GM19372 (cell line): Measurements from ENCODE around the gene NT5M.

Experiments
- ATAC-seq: cut with Tn5 transposase; IDR thresholded peaks from one replicate; pipeline ENCODE4 v1.9.1; 2021; ENCODE audit warnings: mild to moderate bottlenecking, low read depth, moderate library complexity; ENCODE audit not compliant: unreplicated experiment

The NT5M gene

GRCh38 chr17:17341452-17341851, 38.3 kb downstream of the NT5M start:
- no peak for ATAC-seq

DNA sequence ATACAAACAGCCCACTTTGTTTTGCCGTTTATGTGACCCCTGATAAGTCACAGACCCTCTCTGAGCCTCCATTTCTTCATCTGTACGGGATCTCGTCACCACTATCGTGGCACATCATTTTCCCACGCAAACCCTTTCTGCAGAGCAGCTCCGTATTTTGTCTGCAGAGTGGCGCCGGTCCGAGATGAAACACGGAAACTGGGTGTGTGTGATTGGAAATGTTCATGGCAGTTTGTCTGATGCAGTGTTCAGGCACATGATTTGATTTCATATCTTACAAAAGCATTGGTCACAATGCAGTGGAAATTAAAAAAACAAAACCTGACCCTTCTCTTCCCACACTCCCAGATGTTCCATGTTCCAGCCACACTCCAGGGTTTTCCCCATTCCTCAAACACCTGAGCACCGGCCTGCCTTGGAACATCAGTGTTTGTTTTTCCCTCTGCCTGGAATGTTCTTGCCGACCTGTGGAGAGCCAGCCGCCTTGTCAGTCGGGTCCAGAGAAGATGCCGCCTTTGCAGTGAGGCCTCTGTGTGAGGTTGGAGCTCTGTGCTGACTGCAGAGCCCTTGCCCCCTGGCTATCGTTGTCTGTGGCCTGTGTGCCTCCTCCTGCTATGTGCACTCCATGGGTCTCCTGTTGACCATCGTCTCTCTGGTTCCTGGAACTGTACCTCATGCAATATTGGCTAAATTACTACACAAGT, 39.2 kb downstream of the NT5M start:
- ATAC-seq = no peak

DNA sequence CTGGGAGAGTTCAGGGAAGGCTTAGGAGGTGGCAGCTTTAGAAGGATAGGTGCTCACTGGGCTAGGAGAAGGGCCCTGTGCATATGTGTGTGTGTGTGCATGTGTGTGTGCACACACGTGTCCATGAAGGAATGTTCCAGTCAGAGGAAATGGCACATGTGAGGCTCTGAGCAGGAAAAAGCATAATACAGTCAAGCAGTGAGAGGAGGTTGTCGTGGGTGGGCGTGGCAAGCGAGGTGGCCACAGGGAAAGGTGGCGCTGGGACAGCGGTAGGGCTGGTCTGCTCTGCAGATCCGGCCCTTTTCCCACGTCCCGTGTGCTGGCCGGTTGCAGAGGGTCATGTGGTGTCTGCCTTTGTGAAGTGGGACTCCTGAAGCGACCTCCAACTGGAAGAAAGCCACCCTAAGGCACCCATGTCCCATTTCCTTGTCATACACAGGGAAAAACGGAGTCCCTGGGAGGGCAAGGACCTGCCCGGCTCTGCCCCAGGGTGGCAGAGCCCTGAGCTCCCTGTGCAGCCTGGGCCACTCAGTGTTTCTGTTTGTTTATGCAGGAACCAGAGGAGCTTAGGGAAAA, 40.1 kb downstream of the NT5M start:
- no peak for ATAC-seq

- ATAC-seq = no peak
These were observed 40.8 kb downstream of the NT5M start for GRCh38 chr17:17343896-17344506.

- ATAC-seq = no peak
These were observed 41.5 kb downstream of the NT5M start for GRCh38 chr17:17344507-17345293.

GRCh38 chr17:17345294-17345597, 42.1 kb downstream of the NT5M start:
- ATAC-seq = no peak

DNA sequence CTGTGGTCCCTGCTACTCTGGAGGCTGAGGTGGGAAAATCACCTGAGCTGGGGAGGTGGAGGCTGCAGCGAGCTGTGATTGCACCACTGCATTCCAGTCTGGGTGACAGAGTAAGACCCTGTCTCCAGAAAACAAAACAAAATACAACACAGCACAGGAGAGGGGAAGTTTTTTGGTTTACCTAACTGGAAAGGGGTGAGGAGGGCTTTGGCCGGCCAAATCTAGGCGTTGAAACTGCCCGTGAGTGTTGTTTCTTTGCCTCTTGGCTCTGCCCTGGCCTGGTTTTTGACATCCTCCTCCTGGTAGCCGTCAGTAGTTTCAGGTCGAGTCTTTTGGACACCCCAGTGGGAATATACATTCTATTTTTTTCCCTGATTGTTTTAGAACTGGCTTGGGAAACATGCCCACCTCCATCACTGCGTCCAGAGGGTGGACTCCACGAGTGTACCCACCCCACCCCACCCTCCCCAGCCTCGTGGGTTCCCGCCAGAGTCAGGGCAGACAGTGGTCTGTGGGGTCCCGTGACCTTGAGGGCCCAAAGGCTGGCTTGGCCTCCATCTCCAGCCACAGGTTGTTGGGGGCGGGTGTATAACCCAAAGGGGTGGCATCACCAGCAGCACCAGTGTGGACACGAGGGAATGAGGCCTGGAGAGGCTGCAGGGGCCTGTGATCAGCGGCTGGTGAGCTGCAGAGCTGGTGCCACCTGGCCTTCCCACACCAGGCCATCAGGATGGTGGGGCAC, 42.7 kb downstream of the NT5M start:
- no peak for ATAC-seq

GRCh38 chr17:17346428-17347233, 43.5 kb downstream of the NT5M start:
- ATAC-seq = no peak

DNA sequence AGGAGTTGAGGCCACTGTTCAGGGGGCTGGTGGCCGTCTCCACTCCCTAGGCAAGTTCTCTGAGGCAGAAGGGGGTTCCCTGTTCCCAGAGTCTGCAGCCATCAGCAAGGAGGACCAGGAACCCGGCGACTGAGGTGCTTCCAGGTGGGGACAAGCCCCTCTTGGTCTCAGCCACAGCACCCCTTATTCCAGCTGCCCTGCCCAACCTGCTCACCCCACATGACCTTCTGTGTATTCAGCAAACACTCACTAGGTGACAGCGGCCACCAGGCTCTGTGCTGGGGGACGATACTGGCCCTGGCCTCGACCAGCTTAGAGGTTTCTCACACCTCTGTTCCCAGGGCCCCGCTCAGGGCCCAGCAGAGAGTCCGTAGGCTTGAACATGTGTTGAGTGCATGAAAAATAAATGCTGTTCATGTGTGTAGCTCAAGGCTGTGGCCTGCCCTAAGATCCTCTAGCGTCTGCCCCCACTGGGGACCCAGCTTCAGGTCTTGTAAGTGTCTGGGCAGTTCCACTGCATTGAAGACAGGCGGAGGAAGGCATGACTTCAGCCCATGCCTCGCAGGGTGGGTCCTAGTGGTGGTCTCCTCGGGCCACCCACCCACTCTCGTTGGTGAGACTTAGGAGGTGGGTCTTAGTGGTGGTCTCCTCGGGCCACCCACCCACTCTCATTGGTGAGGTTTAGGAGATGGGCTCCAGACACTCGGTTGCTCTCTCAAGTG, 44.2 kb downstream of the NT5M start:
- no peak for ATAC-seq

- no peak for ATAC-seq
These were observed 45.0 kb downstream of the NT5M start for GRCh38 chr17:17347956-17348871.

GRCh38 chr17:17348872-17349723, 45.9 kb downstream of the NT5M start:
- no peak for ATAC-seq

DNA sequence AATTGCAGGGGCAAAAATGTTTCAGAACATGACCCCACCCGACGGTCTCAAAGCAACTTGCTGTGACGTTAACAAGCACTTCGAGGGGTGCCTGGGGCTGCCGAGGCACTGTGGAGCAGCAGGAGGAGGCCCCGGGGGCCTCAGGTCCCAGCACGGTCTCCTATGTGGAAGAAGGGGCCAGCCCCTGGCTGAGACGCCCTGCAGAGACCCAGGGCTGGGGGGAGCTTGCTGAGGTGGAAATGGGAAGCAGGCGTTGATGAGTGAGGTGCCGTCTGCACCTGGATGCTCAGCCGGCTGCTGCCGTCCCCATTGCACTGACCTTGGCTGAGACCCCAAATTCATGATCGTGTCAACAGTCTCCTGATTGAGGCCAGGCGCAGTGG, 46.5 kb downstream of the NT5M start:
- no peak for ATAC-seq

GRCh38 chr17:17350491-17351355, 47.5 kb downstream of the NT5M start:
- ATAC-seq = no peak

- no peak for ATAC-seq
These were observed 48.3 kb downstream of the NT5M start for GRCh38 chr17:17351356-17351891.

DNA sequence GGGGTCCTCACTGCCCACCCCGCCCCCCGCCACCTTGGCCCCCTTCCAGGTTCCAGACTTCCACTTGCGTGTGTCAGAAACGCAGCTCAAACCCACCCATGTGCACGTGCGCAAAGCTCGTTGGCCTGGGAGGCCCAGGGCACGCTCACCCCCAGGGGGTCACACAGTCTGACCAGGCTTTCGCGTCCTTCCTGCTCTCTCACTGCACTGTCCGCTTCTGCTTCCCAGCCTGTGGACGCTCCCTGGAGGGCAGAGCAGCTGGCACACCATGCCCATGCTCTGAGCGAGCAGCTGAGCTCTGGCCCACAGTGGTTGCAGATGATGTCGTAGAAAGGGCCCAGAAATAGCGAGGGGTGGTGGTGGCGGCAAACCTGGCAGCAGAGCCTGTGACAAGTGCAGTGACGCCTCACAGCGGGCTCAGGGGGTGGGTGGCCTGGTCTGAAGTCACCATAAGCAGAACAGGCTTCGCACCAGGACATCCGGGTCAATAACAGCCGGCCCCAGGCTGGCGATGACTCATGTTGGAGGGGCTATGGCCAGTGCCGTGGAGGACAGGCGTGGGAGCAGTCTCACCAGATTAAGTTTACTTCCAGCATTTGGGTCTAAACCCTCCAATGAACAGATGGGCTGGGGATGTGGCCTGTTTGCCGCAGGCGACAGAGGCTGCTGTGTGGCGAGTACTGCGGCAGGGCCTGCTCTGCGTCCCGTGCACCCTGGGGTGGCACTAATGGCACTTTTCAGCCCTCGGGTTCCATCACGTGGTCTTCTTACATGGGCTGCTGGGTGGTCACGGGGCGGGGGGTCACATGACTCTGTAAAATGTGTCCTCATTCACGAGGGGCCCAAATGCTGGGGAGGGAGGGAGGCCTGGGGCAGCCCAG, 49.0 kb downstream of the NT5M start:
- no peak for ATAC-seq
